HG03442 (cell line): ENCODE measurements around the gene DOCK9.

Experiments used
- ATAC-seq: cut with Tn5 transposase; IDR thresholded peaks from one replicate; pipeline ENCODE4 v1.9.1; 2021; ENCODE audit warnings: mild to moderate bottlenecking, moderate library complexity; ENCODE audit not compliant: unreplicated experiment

DOCK9 gene

DNA sequence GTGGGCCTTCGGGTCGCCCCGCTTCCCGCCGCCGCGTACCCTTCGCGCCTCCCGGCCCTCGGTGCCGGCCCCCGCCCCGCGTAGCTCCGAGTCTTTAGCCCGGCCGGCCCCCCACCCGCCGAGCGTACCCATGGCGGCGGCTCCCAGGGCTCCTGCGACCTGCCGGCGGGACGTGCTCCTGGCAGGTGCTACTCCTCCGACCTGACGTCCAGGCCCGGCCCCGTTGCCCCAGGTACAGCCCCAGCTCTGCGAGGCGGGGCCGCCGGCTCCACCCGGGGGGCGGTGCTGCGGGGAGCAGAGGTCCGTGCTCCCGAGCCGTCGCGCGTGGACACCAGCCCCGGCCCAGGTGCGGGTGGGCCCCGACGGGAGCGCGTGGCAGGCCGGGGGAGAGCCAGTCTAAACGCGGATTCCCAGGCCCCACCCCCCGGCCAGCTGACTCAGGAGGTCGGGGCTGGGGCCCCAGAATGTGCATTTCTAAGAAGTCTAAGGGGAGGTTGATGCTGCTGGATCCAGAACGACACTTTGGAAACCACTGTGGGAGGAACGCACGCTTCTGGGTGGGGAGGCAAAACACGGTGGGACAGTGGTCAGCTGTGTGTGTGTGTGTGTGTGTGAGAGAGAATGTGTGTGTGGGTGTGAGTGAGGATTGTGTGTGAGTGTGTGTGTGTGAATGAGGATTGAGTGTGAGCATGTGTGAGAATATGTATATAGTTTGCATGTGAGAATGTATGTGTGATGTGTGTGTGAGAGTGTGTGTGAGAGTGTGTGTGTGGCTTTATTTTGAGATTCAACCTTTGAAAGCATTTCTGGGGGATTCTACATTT, 225.2 kb downstream of the DOCK9 start, which contains the start of gene SLC15A1:
Gene SLC15A1, minus strand, starts transcription at position 206 of the 824 bp plus-strand sequence. Its CDS starts 74 bp downstream, at position 132.
- no peak for ATAC-seq

DNA sequence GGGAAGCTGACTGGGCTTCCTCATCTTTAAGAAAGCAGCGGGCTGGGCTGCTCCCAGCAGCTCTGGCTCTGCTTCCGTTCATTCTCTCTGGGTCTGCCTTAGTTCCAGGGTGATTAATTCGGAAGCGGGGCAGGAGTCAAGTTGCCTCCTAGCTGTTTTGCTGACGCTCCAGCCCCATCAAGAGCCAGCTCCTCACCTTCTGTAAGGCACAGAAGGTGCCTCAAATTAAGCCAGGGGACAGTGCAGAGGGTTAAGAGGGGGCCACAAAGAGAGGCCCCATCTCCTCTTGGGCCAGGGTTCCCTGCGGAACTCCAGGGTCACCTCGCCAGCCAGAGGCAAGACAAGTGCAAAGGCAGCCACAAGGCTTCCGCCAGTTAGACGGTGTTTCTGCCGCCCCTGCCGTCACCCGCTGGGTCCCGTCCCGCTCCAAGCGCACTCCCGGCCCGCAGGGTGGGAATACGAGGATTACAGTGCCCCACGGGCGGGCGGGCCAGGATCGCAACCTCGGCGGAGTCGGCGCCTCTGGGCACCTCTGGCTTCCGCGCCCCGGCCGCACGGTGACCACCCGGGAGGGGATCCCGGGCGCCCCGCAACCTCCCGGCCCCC, 225.9 kb downstream of the DOCK9 start:
- no peak for ATAC-seq

DNA sequence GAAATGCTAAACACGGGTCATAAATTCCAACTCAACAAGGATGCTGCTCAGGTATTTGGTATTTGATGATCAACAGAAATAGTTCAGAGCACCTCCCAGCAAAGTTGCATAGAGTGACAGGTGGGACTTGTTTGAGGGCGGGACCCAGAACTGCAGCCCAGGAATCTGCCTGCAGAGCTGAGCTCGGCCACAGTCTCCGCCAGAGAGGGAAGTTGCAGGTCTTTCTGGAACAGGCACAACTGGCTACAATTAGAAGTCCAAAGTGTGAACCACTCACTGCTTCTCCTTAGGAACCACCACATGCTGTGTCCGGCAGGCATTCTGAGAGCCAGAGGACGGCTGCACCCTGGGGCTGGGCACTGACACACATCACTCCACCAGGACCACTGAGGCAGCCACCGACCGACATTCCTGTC, 226.5 kb downstream of the DOCK9 start:
- no peak for ATAC-seq

GRCh38 chr13:98749501-98749900, 228.4 kb downstream of the DOCK9 start:
- no peak for ATAC-seq

DNA sequence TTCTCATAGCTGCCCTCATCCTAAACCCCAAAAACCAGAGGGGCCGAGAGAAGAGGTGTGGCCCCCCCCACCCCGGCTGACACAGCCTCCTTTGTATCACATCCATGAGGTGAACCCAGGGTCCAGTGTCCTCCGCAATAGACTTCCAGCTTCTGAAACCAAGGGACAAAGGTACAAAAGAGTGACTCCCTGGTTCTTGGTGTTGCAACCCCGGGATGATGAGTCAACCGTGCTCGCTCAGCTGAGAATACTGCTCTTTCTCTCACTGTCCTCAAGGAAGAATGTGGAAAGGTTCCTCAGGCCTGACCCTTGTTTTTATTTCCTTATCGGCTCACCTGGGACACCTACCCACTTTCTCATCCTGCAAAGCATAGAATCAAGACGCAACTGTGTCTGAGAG, 230.9 kb downstream of the DOCK9 start:
- no peak for ATAC-seq
